Astrocyte (in vitro differentiated cells and primary cell): ENCODE results near the gene ST8SIA6. TPM values are rescaled to one million over a fixed set of nuclear protein-coding genes. Genes with fewer than 3 reads are reported as not detected.

Experiments
- DNase-seq: peaks from one replicate; pipeline ENCODE4 v3.0.0-alpha.2; 2010; ENCODE audit warnings: low read depth
- FAIRE-seq: peaks from 2 replicates; lab custom pipeline; 2011; peaks lifted over from hg19 to GRCh38; lab: Jason Lieb, UNC
- H2AFZ ChIP-seq: 2 replicates; pipeline ENCODE4 v1.6.0; 2012; ENCODE audit warnings: low read depth, low read length, inconsistent platforms
- H3K27ac ChIP-seq: 2 replicates; pipeline ENCODE4 v1.5.1; 2011; ENCODE audit warnings: low read depth, low read length, inconsistent platforms
- H3K27me3 ChIP-seq: 2 replicates; pipeline ENCODE4 v1.6.0; 2011; ENCODE audit warnings: low read length, inconsistent platforms; ENCODE audit not compliant: insufficient read depth
- H3K36me3 ChIP-seq: 2 replicates; pipeline ENCODE4 v1.5.1; 2011; ENCODE audit warnings: low read length, inconsistent platforms; ENCODE audit not compliant: insufficient read depth
- H3K4me1 ChIP-seq: 2 replicates; pipeline ENCODE4 v1.5.1; 2011; ENCODE audit warnings: low read length, inconsistent platforms; ENCODE audit not compliant: insufficient read depth
- H3K4me2 ChIP-seq: 2 replicates; pipeline ENCODE4 v1.6.0; 2012; ENCODE audit warnings: low read length, inconsistent platforms
- H3K4me3 ChIP-seq: 2 replicates; pipeline ENCODE4 v1.5.1; 2011; ENCODE audit warnings: low read depth, mild to moderate bottlenecking, low read length, inconsistent platforms; ENCODE audit not compliant: insufficient read depth
- H3K79me2 ChIP-seq: 2 replicates; pipeline ENCODE4 v1.6.0; 2012; ENCODE audit warnings: mild to moderate bottlenecking, low read length, inconsistent platforms; ENCODE audit not compliant: insufficient read depth
- H3K9ac ChIP-seq: 2 replicates; pipeline ENCODE4 v1.6.0; 2012; ENCODE audit warnings: mild to moderate bottlenecking, low read length, inconsistent platforms
- H3K9me3 ChIP-seq: 2 replicates; pipeline ENCODE4 v1.5.1; 2012; ENCODE audit warnings: low read depth, mild to moderate bottlenecking, low read length, inconsistent platforms; ENCODE audit not compliant: insufficient read depth
- H4K20me1 ChIP-seq: 2 replicates; pipeline ENCODE4 v1.6.0; 2012; ENCODE audit warnings: low read length, inconsistent platforms; ENCODE audit not compliant: insufficient read depth
- H3K27ac Mint-ChIP-seq: one replicate; pipeline ENCODE4 v1.8.0; 2021; ENCODE audit warnings: mild to moderate bottlenecking, mixed read lengths; ENCODE audit not compliant: unreplicated experiment
- H3K27me3 Mint-ChIP-seq: one replicate; pipeline ENCODE4 v1.8.0; 2021; ENCODE audit warnings: low read depth, mixed read lengths; ENCODE audit not compliant: unreplicated experiment
- H3K36me3 Mint-ChIP-seq: one replicate; pipeline ENCODE4 v1.8.0; 2021; ENCODE audit warnings: low read depth, mixed read lengths; ENCODE audit not compliant: unreplicated experiment
- H3K4me1 Mint-ChIP-seq: one replicate; pipeline ENCODE4 v1.8.0; 2021; ENCODE audit warnings: low read depth, mixed read lengths; ENCODE audit not compliant: unreplicated experiment
- H3K4me3 Mint-ChIP-seq: one replicate; pipeline ENCODE4 v1.8.0; 2021; ENCODE audit warnings: mild to moderate bottlenecking, moderate library complexity, mixed read lengths; ENCODE audit not compliant: unreplicated experiment
- H3K9me3 Mint-ChIP-seq: one replicate; pipeline ENCODE4 v1.8.0; 2021; ENCODE audit warnings: mild to moderate bottlenecking, mixed read lengths; ENCODE audit not compliant: unreplicated experiment
- EZH2 ChIP-seq: IDR thresholded peaks from 2 replicates; pipeline ENCODE4 v1.6.1; 2012; ENCODE audit warnings: mild to moderate bottlenecking, low read length, inconsistent platforms; ENCODE audit not compliant: insufficient read depth
- total RNA-seq: library from RNA; stranded (reverse); gene quantifications from 2 replicates; pipeline ENCODE4 v1.2.1, GENCODE V29; 2021
- TF ChIP-seq, protein P1 (sequence below): IDR thresholded peaks from 2 replicates; pipeline ENCODE4 v1.5.1; 2011; ENCODE audit warnings: low read depth, mild to moderate bottlenecking, inconsistent platforms, low read length, moderate library complexity; ENCODE audit not compliant: insufficient read depth

ST8SIA6 gene
- total RNA-seq, 1 donor from 2014 or later: not detected

DNA sequence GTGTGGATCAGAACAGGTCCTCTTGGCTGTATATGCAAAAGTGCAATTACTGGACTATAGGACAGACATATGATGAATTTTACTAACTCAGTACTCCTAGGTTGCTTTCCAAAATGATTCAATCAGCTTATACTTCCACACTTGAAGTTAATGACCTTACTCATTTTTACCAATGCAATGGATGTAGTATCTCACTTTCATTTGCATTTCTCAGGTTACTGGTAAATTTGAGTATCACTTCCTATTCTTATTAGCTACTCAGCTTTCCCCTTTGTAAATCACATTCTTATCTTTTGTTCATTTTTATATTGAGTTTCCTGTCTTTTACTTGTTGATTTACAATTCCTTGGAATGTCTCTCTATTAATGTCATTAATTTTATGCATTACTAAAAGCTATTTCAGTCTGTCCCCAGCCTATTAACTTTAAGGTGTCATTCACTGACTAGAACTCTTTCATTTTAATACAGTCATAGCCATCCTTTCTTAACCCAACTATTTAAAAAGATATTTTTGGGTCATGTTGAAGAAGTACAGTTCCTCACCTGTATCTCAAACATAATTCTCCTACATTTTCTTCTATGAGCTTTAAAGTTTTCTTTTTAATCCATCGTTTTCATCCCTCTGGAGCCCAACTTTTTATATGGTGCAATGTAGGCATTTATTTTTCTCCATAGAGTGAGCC is 137.8 kb downstream of the ST8SIA6 start:
- Histone ChIP-seq H3K4me1 (no peaks in the 10 kb centered on the region), H4K20me1 (no peaks in the 10 kb centered on the region), H3K79me2 (no peaks in the 10 kb centered on the region), H3K9me3 (no peaks in the 10 kb centered on the region), H3K9ac (no peak overlapping the region), H3K36me3 (no peaks in the 10 kb centered on the region), H3K4me2 (no peak overlapping the region), H3K27me3 (no peaks in the 10 kb centered on the region), H2AFZ (no peak overlapping the region), H3K4me3 (no peak overlapping the region), H3K27ac (no peak overlapping the region)
- Mint-ChIP-seq H3K4me1 (no peaks in the 10 kb centered on the region), H3K27ac (no peak overlapping the region), H3K27me3 (peaks cover 1% of the 10 kb centered on the region), H3K9me3 (no peaks in the 10 kb centered on the region), H3K4me3 (no peak overlapping the region), H3K36me3 (no peaks in the 10 kb centered on the region)
- TF ChIP-seq EZH2: no peak
- TF ChIP-seq, protein P1, sequence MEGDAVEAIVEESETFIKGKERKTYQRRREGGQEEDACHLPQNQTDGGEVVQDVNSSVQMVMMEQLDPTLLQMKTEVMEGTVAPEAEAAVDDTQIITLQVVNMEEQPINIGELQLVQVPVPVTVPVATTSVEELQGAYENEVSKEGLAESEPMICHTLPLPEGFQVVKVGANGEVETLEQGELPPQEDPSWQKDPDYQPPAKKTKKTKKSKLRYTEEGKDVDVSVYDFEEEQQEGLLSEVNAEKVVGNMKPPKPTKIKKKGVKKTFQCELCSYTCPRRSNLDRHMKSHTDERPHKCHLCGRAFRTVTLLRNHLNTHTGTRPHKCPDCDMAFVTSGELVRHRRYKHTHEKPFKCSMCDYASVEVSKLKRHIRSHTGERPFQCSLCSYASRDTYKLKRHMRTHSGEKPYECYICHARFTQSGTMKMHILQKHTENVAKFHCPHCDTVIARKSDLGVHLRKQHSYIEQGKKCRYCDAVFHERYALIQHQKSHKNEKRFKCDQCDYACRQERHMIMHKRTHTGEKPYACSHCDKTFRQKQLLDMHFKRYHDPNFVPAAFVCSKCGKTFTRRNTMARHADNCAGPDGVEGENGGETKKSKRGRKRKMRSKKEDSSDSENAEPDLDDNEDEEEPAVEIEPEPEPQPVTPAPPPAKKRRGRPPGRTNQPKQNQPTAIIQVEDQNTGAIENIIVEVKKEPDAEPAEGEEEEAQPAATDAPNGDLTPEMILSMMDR: no peak
- FAIRE-seq (no peak), DNase-seq (no peak)

DNA sequence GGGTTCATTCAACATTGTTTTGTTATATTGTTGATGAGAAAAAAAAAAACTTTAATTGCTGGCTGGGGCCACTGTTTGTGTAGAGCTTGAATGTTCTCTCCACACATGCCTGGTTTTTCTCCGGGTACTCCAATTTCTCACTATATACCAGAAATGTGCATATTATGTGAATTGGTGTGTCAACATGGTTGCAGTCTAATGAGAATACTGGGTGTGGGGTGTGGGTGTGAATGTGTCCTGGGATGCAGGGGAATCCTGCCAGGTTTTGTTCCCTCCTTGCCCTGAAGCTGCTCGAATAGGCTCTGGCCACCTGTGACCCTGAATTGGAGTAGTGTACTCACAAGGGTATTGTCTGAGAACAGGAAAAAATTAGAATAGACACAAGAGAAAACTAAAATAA is 145.0 kb downstream of the ST8SIA6 start:
- Histone ChIP-seq H3K4me1 (no peaks in the 10 kb centered on the region), H3K27ac (no peak overlapping the region), H3K4me3 (no peak overlapping the region), H4K20me1 (no peaks in the 10 kb centered on the region), H2AFZ (no peak overlapping the region), H3K4me2 (no peak overlapping the region), H3K27me3 (no peaks in the 10 kb centered on the region), H3K9me3 (no peaks in the 10 kb centered on the region), H3K9ac (no peak overlapping the region), H3K79me2 (no peaks in the 10 kb centered on the region), H3K36me3 (no peaks in the 10 kb centered on the region)
- Mint-ChIP-seq H3K36me3 (no peaks in the 10 kb centered on the region), H3K27ac (no peak overlapping the region), H3K27me3 (peaks cover 1% of the 10 kb centered on the region), H3K9me3 (no peaks in the 10 kb centered on the region), H3K4me3 (no peak overlapping the region), H3K4me1 (no peaks in the 10 kb centered on the region)
- DNase-seq: no peak
- TF ChIP-seq EZH2: no peak
- TF ChIP-seq, protein P1: no peak
- no peak for FAIRE-seq

DNA sequence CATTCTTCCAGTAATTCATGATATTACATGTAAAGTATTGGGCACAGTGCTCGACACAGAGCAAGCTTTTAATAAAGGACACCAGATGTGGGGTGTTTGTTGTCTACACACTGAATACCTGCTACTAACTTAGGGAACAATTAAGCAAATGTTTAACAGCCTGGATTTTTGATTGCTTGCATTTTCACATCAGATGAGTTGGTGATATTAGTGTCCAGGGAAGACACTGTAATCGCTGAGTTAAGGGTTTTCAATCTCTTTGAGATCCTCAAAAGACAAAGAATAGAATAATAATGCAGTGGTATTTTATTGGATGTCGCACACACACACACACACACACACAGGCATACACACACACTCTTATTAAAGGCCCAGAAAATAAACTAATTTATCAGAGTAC is 147.3 kb downstream of the ST8SIA6 start:
- Histone ChIP-seq H3K4me2 (no peak overlapping the region), H4K20me1 (no peaks in the 10 kb centered on the region), H3K27ac (no peak overlapping the region), H2AFZ (no peak overlapping the region), H3K27me3 (no peaks in the 10 kb centered on the region), H3K79me2 (no peaks in the 10 kb centered on the region), H3K4me3 (no peak overlapping the region), H3K9me3 (no peaks in the 10 kb centered on the region), H3K9ac (no peak overlapping the region), H3K36me3 (no peaks in the 10 kb centered on the region), H3K4me1 (no peaks in the 10 kb centered on the region)
- Mint-ChIP-seq H3K4me1 (no peaks in the 10 kb centered on the region), H3K27me3 (no peaks in the 10 kb centered on the region), H3K4me3 (no peak overlapping the region), H3K27ac (no peak overlapping the region), H3K36me3 (no peaks in the 10 kb centered on the region), H3K9me3 (no peaks in the 10 kb centered on the region)
- FAIRE-seq (no peak), DNase-seq (no peak)
- TF ChIP-seq, protein P1: no peak
- TF ChIP-seq EZH2: no peak
